ENCODE results near the gene THAP4.

The THAP4 gene

GRCh38 chr2:241627675-241628074 is 9.3 kb downstream of the THAP4 start:
- H3K4me3 ChIP-seq, result no peak overlapping the region
- H3K27me3 ChIP-seq, result no peaks in the 10 kb centered on the region
- no peak for DNase-seq
- H3K9me3 ChIP-seq, result no peaks in the 10 kb centered on the region
- H3K27ac ChIP-seq, result no peak overlapping the region
- intact Hi-C loops (cut with DNase I; ENCODE audit: low total_unique reads), result no loop called here
- TF ChIP-seq, protein P1, sequence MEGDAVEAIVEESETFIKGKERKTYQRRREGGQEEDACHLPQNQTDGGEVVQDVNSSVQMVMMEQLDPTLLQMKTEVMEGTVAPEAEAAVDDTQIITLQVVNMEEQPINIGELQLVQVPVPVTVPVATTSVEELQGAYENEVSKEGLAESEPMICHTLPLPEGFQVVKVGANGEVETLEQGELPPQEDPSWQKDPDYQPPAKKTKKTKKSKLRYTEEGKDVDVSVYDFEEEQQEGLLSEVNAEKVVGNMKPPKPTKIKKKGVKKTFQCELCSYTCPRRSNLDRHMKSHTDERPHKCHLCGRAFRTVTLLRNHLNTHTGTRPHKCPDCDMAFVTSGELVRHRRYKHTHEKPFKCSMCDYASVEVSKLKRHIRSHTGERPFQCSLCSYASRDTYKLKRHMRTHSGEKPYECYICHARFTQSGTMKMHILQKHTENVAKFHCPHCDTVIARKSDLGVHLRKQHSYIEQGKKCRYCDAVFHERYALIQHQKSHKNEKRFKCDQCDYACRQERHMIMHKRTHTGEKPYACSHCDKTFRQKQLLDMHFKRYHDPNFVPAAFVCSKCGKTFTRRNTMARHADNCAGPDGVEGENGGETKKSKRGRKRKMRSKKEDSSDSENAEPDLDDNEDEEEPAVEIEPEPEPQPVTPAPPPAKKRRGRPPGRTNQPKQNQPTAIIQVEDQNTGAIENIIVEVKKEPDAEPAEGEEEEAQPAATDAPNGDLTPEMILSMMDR (IDR thresholded peaks at IDR 0.05), result no peak
- peaks cover 8 to 46% (median 15%) of the 10 kb centered on the region in 3 donors for H3K36me3 ChIP-seq
- no peaks in the 10 kb centered on the region for H3K4me1 ChIP-seq

DNA sequence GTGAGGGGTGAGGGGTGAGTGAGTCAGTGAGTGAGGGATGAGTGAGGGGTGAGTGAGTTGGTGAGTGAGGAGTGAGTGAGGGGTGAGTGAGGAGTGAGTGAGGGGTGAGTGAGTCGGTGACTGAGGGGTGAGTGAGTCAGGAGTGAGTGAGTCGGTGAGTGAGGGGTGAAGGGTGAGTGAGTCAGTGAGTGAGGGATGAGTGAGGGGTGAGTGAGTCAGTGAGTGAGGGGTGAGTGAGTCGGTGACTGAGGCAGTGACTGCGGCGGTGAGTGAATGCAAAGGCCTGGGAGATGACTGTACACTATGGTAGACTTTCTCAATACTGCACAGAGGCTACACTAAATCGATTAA is 16.6 kb downstream of the THAP4 start:
- DNase-seq, result no peak
- H3K27me3 ChIP-seq, result no peaks in the 10 kb centered on the region

DNA sequence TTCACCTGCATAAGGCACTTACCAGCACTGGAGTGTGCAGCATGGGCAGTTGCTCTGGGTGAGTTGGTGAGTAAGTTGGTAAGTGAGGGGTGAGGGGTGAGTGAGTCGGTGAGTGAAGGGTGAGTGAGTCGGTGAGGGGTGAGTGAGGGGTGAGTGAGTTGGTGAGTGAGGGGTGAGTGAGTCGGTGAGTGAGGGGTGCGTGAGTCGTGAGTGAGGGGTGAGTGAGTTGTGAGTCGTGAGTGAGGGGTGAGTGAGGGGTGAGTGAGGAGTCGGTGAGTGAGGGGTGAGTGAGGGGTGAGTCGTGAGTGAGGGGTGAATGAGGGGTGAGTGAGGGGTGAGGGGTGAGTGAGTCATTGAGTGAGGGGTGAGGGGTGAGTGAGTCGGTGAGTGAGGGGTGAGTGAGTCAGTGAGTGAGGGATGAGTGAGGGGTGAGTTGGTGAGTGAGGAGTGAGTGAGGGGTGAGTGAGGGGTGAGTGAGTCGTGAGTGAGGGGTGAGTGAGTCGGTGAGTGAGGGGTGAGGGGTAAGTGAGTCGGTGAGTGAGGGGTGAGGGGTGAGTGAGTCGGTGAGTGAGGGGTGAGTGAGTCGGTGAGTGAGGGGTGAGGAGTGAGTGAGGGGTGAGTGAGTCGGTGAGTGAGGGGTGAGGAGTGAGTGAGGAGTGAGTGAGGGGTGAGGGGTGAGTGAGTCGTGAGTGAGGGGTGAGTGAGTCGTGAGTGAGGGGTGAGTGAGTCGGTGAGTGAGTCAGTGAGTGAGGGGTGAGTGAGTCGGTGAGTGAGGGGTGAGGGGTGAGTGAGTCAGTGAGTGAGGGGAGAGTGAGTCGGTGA is 17.1 kb downstream of the THAP4 start:
- intact Hi-C loops (cut with DNase I; ENCODE audit: low total_unique reads), result no loop called here
- no peak for DNase-seq
- Histone ChIP-seq H3K27me3 (no peaks in the 10 kb centered on the region), H3K9me3 (no peaks in the 10 kb centered on the region), H3K4me3 (no peak overlapping the region), H3K27ac (no peak overlapping the region), H3K36me3 (peaks cover 0 to 12% (median 5%) of the 10 kb centered on the region in 3 donors), H3K4me1 (peaks cover 0 to 9% (median 2%) of the 10 kb centered on the region in 4 donors)
- TF ChIP-seq, protein P1 (IDR thresholded peaks at IDR 0.05), result no peak

More for the DNA sequence above, 16.6 kb downstream of the THAP4 start:
- Histone ChIP-seq H3K27ac (no peak overlapping the region), H3K9me3 (no peaks in the 10 kb centered on the region), H3K4me1 (peaks cover 0 to 9% (median 2%) of the 10 kb centered on the region in 4 donors), H3K36me3 (peaks cover 0 to 12% (median 5%) of the 10 kb centered on the region in 3 donors), H3K4me3 (no peak overlapping the region)
- intact Hi-C loops (cut with DNase I; ENCODE audit: low total_unique reads), result no loop called here
- TF ChIP-seq, protein P1 (IDR thresholded peaks at IDR 0.05), result no peak

- Histone ChIP-seq H3K9me3 (no peaks in the 10 kb centered on the region), H3K27ac (no peak overlapping the region), H3K36me3 (peaks cover 0 to 12% (median 5%) of the 10 kb centered on the region in 3 donors), H3K4me3 (no peak overlapping the region), H3K4me1 (peaks cover 0 to 9% (median 2%) of the 10 kb centered on the region in 4 donors), H3K27me3 (no peaks in the 10 kb centered on the region)
- intact Hi-C loops (cut with DNase I; ENCODE audit: low total_unique reads), result no loop called here
- TF ChIP-seq, protein P1 (IDR thresholded peaks at IDR 0.05), result no peak
- no peak for DNase-seq
Observed at GRCh38 chr2:241618829-241619228, 18.1 kb downstream of the THAP4 start.

- Histone ChIP-seq H3K27ac (no peak overlapping the region), H3K36me3 (peaks cover 0 to 12% (median 5%) of the 10 kb centered on the region in 3 donors), H3K27me3 (no peaks in the 10 kb centered on the region), H3K9me3 (no peaks in the 10 kb centered on the region), H3K4me1 (peaks cover 0 to 9% (median 2%) of the 10 kb centered on the region in 4 donors), H3K4me3 (no peak overlapping the region)
- intact Hi-C loops (cut with DNase I; ENCODE audit: low total_unique reads), result no loop called here
- TF ChIP-seq, protein P1 (IDR thresholded peaks at IDR 0.05), result no peak
- DNase-seq, result no peak
Observed at GRCh38 chr2:241618296-241618805, 18.6 kb downstream of the THAP4 start.
